CD4-positive, alpha-beta T cell (primary cell): ENCODE data around the gene PIANP. TPM values are rescaled to one million over a fixed set of nuclear protein-coding genes. Genes with fewer than 3 reads are reported as not detected.

Source experiments
- ATAC-seq: fragments of 200-7000 bp; cut with Tn5 transposase; one replicate; pipeline ENCODE4 v1.10.0; 2022; ENCODE audit warnings: mild to moderate bottlenecking; ENCODE audit not compliant: poor library complexity
- CTCF ChIA-PET: fragments of 350-600 bp; sonication (Branson Sonifier 250); formaldehyde crosslinking; loops from one replicate; lab custom pipeline; 2021; ENCODE audit warnings: antibody characterized with exemption, inconsistent platforms; lab: Charles Lee
- POLR2A ChIA-PET: fragments of 350-600 bp; sonication (Branson Sonifier 250); formaldehyde crosslinking; loops from one replicate; lab custom pipeline; 2021; ENCODE audit warnings: antibody characterized with exemption, inconsistent platforms; lab: Charles Lee
- DNase-seq, 14 experiments: peaks; one replicate each; pipeline ENCODE4 v3.0.0-alpha.2; 2013 to 2020; ENCODE audit warnings: mixed read lengths in 2 of 14
- H3K27ac ChIP-seq, 2 donors: one replicate each; pipeline versions ENCODE4 v1.5.1 to v1.7.0; 2013; ENCODE audit warnings: low read length in 2 of 2, low read depth in 1 of 2, mild to moderate bottlenecking in 1 of 2
- H3K27me3 ChIP-seq, 2 experiments: 1 replicate in 1 of 2; 2 replicates in 1 of 2; pipeline versions ENCODE4 v1.6.1 to v1.7.0; 2013; ENCODE audit warnings: low read length in 2 of 2, control low read depth in 1 of 2, mild to moderate bottlenecking in 1 of 2, moderate library complexity in 1 of 2; ENCODE audit not compliant: insufficient read depth in 2 of 2, control insufficient read depth in 1 of 2
- H3K36me3 ChIP-seq: one replicate; pipeline ENCODE4 v1.6.1; 2013; ENCODE audit warnings: low read length, control low read depth; ENCODE audit not compliant: insufficient read depth
- H3K4me1 ChIP-seq: one replicate; pipeline ENCODE4 v1.6.1; 2013; ENCODE audit warnings: low read length, control low read depth; ENCODE audit not compliant: insufficient read depth
- H3K4me3 ChIP-seq: one replicate; pipeline ENCODE4 v1.5.1; 2013; ENCODE audit warnings: mild to moderate bottlenecking, low read length, moderate library complexity
- H3K9me3 ChIP-seq, 2 experiments: 1 replicate in 1 of 2; 2 replicates in 1 of 2; pipeline versions ENCODE4 v1.6.1 to v1.7.0; 2013; ENCODE audit warnings: low read length in 2 of 2, mild to moderate bottlenecking in 2 of 2, control low read depth in 1 of 2, moderate library complexity in 1 of 2; ENCODE audit not compliant: control insufficient read depth in 1 of 2, insufficient read depth in 1 of 2
- H3K27ac Mint-ChIP-seq: one replicate; pipeline ENCODE4 v1.8.0; 2020; ENCODE audit warnings: mixed read lengths
- H3K27me3 Mint-ChIP-seq: one replicate; pipeline ENCODE4 v1.8.0; 2021; ENCODE audit warnings: mixed read lengths
- H3K36me3 Mint-ChIP-seq: one replicate; pipeline ENCODE4 v1.8.0; 2021; ENCODE audit warnings: low read depth, mixed read lengths
- H3K4me1 Mint-ChIP-seq: one replicate; pipeline ENCODE4 v1.8.0; 2021; ENCODE audit warnings: low read depth, mixed read lengths
- H3K4me3 Mint-ChIP-seq: one replicate; pipeline ENCODE4 v1.8.0; 2020; ENCODE audit warnings: mild to moderate bottlenecking, mixed read lengths
- H3K9me3 Mint-ChIP-seq: one replicate; pipeline ENCODE4 v1.8.0; 2020; ENCODE audit warnings: mixed read lengths
- intact Hi-C, 2 experiments: fragments of 100-400 bp; cut with DNase I in 1 of 2; cut with micrococcal nuclease in 1 of 2; formaldehyde crosslinking; loops; one replicate each; pipeline versions ENCODE4 v1.15.1 to v1.9.0; 2023 to 2025; cut with DNase I, micrococcal nuclease
- total RNA-seq, 174 experiments: library from RNA in 2 of 174; stranded (reverse) in 2 of 174; gene quantifications; one replicate each; pipeline ENCODE4 v1.2.3 and lab custom pipeline; 2021 to 2026
- TF ChIP-seq, protein P1 (sequence below): fragments of 200-600 bp; IDR thresholded peaks from one replicate; pipeline ENCODE4 v1.8.0; 2022; ENCODE audit warnings: antibody characterized with exemption, mild to moderate bottlenecking

The PIANP gene
- total RNA-seq, 2 experiments from 2014 or later, result 0.87 to 0.99 TPM

DNA sequence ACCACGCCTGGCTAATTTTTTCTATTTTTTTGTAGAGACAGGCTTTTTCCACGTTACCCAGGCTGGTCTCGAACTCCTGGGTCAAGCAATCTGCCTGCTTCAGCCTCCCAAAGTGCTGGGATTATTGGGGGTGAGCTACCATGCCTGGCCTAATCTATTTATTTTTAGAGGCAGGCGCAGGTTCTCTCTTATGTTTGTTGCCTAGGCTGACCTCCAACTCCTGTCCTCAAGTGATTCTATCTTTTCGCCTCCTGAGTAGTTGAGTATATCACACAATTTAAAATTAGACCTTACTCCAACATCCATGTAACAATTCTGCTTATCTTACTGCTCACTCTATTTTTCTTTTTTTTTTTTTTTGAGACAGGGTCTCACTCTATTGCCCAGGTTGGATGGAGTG lies 46.6 kb downstream of the PIANP start:
- no peak overlapping the region for H3K27ac Mint-ChIP-seq

DNA sequence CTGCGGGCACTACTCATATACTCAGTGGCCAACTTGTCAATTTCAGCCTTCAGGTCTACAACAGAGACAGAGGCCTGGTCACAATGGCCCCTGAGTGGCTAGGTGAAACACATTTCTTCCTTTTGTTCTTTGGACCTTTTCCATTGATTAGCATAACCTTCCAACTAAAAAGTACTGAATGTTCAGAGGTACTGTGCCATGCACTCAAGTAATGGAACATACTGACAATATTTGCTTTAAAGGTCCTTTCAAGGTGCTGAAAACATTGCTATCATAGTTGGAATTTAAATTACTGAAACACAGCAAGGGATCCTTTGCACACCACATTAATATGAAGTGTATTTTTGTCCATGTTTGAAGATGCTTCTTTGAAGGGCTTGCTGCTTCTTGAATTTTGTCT lies 47.3 kb downstream of the PIANP start:
- H3K4me3 Mint-ChIP-seq, result no peak overlapping the region
- no peak for DNase-seq
- Histone ChIP-seq H3K4me1 (peaks cover 2% of the 10 kb centered on the region), H3K9me3 (no peaks in the 10 kb centered on the region), H3K27me3 (no peaks in the 10 kb centered on the region), H3K27ac (no peak overlapping the region), H3K36me3 (peaks cover 73% of the 10 kb centered on the region), H3K4me3 (no peak overlapping the region)
- peaks cover 74% of the 10 kb centered on the region for H3K36me3 Mint-ChIP-seq
- TF ChIP-seq, protein P1, sequence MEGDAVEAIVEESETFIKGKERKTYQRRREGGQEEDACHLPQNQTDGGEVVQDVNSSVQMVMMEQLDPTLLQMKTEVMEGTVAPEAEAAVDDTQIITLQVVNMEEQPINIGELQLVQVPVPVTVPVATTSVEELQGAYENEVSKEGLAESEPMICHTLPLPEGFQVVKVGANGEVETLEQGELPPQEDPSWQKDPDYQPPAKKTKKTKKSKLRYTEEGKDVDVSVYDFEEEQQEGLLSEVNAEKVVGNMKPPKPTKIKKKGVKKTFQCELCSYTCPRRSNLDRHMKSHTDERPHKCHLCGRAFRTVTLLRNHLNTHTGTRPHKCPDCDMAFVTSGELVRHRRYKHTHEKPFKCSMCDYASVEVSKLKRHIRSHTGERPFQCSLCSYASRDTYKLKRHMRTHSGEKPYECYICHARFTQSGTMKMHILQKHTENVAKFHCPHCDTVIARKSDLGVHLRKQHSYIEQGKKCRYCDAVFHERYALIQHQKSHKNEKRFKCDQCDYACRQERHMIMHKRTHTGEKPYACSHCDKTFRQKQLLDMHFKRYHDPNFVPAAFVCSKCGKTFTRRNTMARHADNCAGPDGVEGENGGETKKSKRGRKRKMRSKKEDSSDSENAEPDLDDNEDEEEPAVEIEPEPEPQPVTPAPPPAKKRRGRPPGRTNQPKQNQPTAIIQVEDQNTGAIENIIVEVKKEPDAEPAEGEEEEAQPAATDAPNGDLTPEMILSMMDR, result no peak
- H3K9me3 Mint-ChIP-seq, result no peaks in the 10 kb centered on the region
- ChIA-PET POLR2A (interaction anchor here (1.0 kb wide), 1 partner anchor 11 kb away, joined by 3 read pairs; no protein-coding TSS in a partner anchor), CTCF (no interaction called here)
- H3K27me3 Mint-ChIP-seq, result no peaks in the 10 kb centered on the region
- no peak overlapping the region for H3K27ac Mint-ChIP-seq
- ATAC-seq, result no peak
- intact Hi-C loops, result no loop called here
- peaks cover 7% of the 10 kb centered on the region for H3K4me1 Mint-ChIP-seq

More for the DNA sequence above, 46.6 kb downstream of the PIANP start:
- ATAC-seq (no peak), DNase-seq (no peak)
- TF ChIP-seq, protein P1, result no peak
- H3K27me3 Mint-ChIP-seq, result no peaks in the 10 kb centered on the region
- peaks cover 75% of the 10 kb centered on the region for H3K36me3 ChIP-seq
- peaks cover 8% of the 10 kb centered on the region for H3K4me1 ChIP-seq
- no peaks in the 10 kb centered on the region for H3K27me3 ChIP-seq
- H3K9me3 ChIP-seq, result no peaks in the 10 kb centered on the region
- intact Hi-C loops, result no loop called here
- no peak overlapping the region for H3K4me3 Mint-ChIP-seq
- no peak overlapping the region for H3K27ac ChIP-seq
- H3K4me1 Mint-ChIP-seq, result peaks cover 14% of the 10 kb centered on the region
- no peaks in the 10 kb centered on the region for H3K9me3 Mint-ChIP-seq
- POLR2A ChIA-PET, result no interaction called here
- CTCF ChIA-PET, result no interaction called here
- H3K4me3 ChIP-seq, result no peak overlapping the region
- peaks cover 77% of the 10 kb centered on the region for H3K36me3 Mint-ChIP-seq

DNA sequence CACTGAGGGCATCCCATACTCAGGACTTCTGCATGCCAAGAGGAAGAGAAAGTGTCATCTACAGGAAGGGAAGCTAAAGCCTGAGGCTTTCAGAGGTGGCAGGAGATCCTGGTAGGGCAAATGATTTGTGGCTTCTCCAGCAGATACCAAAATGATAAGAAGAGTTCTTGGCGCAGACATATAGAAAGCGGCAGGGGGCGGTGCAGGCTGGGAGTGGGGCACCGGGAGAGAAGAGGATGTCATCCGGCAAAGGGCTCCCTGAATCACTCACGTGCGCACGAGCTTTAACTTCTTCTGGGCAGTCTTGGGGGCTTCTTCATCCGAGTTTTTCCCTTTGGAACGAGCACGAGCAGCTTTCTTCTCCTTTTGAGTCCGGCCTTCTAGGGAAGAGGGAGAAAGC lies 48.2 kb downstream of the PIANP start:
- ATAC-seq (no peak), DNase-seq (no peak)
- no peak overlapping the region for H3K27ac Mint-ChIP-seq
- intact Hi-C loops, result no loop called here
- ChIA-PET CTCF (interaction anchor here (0.7 kb wide), 1 partner anchor 84 kb away, joined by 3 read pairs; no protein-coding TSS in a partner anchor), POLR2A (interaction anchor here (1.0 kb wide), 1 partner anchor 10 kb away, joined by 3 read pairs; no protein-coding TSS in a partner anchor)
- Histone ChIP-seq H3K27ac (no peak overlapping the region), H3K36me3 (peaks cover 68% of the 10 kb centered on the region), H3K4me3 (no peak overlapping the region), H3K9me3 (no peaks in the 10 kb centered on the region), H3K4me1 (no peaks in the 10 kb centered on the region), H3K27me3 (no peaks in the 10 kb centered on the region)
- peaks cover 73% of the 10 kb centered on the region for H3K36me3 Mint-ChIP-seq
- no peaks in the 10 kb centered on the region for H3K9me3 Mint-ChIP-seq
- no peaks in the 10 kb centered on the region for H3K27me3 Mint-ChIP-seq
- H3K4me3 Mint-ChIP-seq, result no peak overlapping the region
- H3K4me1 Mint-ChIP-seq, result peaks cover 4% of the 10 kb centered on the region
- TF ChIP-seq, protein P1, result no peak
